ENCODE results near the gene IFNA2. TPM values are rescaled to one million over a fixed set of nuclear protein-coding genes. Genes with fewer than 3 reads are reported as not detected.
A peak's percentile ranks its signal among the peaks of the same experiment; 100 is the strongest.

The IFNA2 gene
- total RNA-seq, 3 donors from 2014 or later: not detected

DNA sequence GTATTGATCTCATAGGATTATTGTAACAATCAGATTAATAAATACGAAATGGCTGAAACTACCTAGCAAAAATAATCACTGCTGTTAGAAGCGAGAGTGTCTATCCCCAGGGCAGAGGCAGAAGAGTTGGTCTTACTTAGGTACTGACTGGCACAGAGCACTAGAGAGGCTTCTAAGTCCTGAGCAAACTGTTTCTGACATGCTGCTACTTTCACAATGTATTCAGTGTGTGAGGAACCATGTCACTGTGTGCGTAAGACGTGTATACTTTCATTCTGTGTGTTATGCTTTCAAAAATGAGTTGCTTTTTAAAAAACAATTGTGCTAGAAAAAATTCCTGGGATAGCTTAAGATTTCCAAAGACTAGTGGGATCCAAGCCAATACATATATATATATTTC is 44.5 kb downstream of the IFNA2 start:
- Histone ChIP-seq H3K4me3 (no peak overlapping the region), H3K4me1 (ENCODE audit: low read depth) (peaks cover 2% of the 10 kb centered on the region), H3K9me3 (no peaks in the 10 kb centered on the region), H3K36me3 (ENCODE audit: low read depth) (no peaks in the 10 kb centered on the region)
- ATAC-seq (no peak), DNase-seq (no peak)
- TF ChIP-seq, protein P1, sequence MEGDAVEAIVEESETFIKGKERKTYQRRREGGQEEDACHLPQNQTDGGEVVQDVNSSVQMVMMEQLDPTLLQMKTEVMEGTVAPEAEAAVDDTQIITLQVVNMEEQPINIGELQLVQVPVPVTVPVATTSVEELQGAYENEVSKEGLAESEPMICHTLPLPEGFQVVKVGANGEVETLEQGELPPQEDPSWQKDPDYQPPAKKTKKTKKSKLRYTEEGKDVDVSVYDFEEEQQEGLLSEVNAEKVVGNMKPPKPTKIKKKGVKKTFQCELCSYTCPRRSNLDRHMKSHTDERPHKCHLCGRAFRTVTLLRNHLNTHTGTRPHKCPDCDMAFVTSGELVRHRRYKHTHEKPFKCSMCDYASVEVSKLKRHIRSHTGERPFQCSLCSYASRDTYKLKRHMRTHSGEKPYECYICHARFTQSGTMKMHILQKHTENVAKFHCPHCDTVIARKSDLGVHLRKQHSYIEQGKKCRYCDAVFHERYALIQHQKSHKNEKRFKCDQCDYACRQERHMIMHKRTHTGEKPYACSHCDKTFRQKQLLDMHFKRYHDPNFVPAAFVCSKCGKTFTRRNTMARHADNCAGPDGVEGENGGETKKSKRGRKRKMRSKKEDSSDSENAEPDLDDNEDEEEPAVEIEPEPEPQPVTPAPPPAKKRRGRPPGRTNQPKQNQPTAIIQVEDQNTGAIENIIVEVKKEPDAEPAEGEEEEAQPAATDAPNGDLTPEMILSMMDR (IDR thresholded peaks at IDR 0.05): no peak
- intact Hi-C loops (cut with DNase I, micrococcal nuclease): no loop called here

DNA sequence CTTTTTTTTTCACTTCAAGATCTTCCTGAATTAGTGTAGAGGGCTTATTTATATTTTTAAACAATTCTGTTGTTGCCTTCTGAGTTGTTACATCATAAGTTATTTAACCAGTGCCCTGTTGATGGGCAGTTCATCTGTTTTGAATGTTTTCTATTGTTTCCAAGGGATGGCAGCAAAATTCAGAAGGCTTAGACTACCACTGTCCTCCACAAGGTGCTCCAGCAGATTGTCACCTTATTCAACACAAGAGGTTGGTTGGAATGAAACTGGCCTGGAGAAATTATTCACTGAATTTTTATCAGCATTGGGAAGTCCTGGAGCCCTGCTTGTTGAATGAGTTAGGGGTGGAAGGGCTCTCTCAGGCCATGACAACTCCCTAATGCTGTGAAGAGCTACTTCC is 48.7 kb downstream of the IFNA2 start:
- ATAC-seq: no peak
- Histone ChIP-seq H3K36me3 (ENCODE audit: low read depth) (no peaks in the 10 kb centered on the region), H3K4me1 (ENCODE audit: low read depth) (peaks cover 34% of the 10 kb centered on the region), H3K9me3 (no peaks in the 10 kb centered on the region), H3K4me3 (no peak overlapping the region)
- intact Hi-C loops (cut with DNase I, micrococcal nuclease): no loop called here
- DNase-seq: no peak
- TF ChIP-seq, protein P1 (IDR thresholded peaks at IDR 0.05): no peak

DNA sequence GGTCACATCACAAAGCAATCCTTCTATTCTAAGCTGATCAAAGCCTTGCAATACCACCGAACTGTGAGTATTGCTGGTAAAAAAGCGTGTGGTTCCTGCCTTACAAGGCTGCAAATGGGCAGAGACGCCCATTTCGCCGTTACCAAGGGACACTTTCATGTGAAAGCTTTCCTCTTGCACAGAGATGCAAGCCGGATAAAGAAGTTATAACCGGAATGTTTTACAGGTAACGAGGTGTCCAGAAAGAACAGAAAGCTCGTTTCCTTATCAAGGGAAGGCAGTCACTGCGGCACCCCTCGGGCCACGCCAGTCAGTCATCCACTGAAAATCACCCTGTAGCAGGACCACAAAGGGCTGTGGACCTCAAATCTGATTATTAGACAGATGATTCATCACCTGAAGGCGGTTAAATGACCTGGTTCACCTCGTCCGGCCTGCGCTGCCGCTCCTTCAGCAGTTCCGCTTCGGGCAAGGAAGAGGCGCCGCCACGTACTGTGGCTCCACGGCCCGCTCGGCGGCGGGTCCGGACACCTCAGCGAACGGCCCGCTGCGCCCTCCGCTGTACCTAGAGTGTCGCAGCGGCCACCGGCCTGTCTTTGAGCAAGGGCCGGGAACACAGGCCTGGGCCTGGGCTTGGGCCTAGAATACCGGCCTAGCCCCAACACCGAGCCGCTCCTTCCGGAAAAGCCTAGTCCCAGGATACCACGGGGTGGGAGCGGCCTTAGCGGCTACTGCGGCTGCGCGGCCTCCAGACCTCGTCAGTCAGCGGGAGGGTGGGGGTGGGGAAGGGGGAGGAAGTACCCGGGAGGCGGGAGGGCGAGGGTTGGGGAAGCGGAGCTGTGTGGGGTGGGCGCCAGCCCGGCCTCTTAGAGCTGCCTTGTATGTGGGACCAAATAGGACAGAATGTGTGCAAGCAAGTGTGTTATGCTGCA is 50.2 kb downstream of the IFNA2 start, which contains the start of gene KLHL9:
Gene KLHL9 (minus strand): TSS at position 704 of the 932 bp plus-strand sequence. CDS start 545 bp downstream, at position 159.
- no peaks in the 10 kb centered on the region for H3K36me3 ChIP-seq (ENCODE audit: low read depth)
- H3K4me3 ChIP-seq: peak within 1 kb of the TSS; percentile 85
- peaks cover 40% of the 10 kb centered on the region for H3K4me1 ChIP-seq (ENCODE audit: low read depth)
- H3K9me3 ChIP-seq: no peaks in the 10 kb centered on the region
- ATAC-seq (peak; percentile 99), DNase-seq (peak; percentile 92 to 96 (median 94))
- TF ChIP-seq, protein P1 (IDR thresholded peaks at IDR 0.05): peak; percentile 12
- intact Hi-C loops (cut with DNase I, micrococcal nuclease): no loop called here

Other genes with a start within 250 kb of the IFNA2 start
- not detected for gene IFNW1, start 243.6 kb downstream of the IFNA2 start, total RNA-seq
- gene IFNA21, start 218.7 kb downstream of the IFNA2 start, total RNA-seq: not detected
- not detected for gene IFNA4, start 197.8 kb downstream of the IFNA2 start, total RNA-seq
- gene IFNA7, start 183.2 kb downstream of the IFNA2 start, total RNA-seq: not detected
- gene IFNA10, start 178.3 kb downstream of the IFNA2 start, total RNA-seq: not detected
- gene IFNA16, start 168.1 kb downstream of the IFNA2 start, total RNA-seq: not detected
- not detected for gene IFNA17, start 157.2 kb downstream of the IFNA2 start, total RNA-seq
- gene IFNA14, start 145.4 kb downstream of the IFNA2 start, total RNA-seq: not detected
- gene IFNA5, start 80.1 kb downstream of the IFNA2 start, total RNA-seq: under 1 TPM in 1 of 3 donors, not detected in 2; 0.41 TPM
- gene KLHL9, start 50.0 kb downstream of the IFNA2 start, total RNA-seq: 10 to 100 TPM; 21.8 to 23.9 (median 23.4) TPM
- gene IFNA6, start 34.5 kb downstream of the IFNA2 start, total RNA-seq: not detected
- gene IFNA13, start 17.3 kb downstream of the IFNA2 start, total RNA-seq: not detected
- not detected for gene IFNA8, start 23.7 kb upstream of the IFNA2 start, total RNA-seq
- gene IFNA1, start 55.0 kb upstream of the IFNA2 start, total RNA-seq: not detected
- not detected for gene IFNE, start 96.9 kb upstream of the IFNA2 start, total RNA-seq